Hippocampal formation (tissue), 2 donors: ENCODE results near the gene BRD4.
A peak's percentile ranks its signal among the peaks of the same experiment; 100 is the strongest.
"Not testable (repeated sequence)": the region's sequence is repeated elsewhere in the genome, so short reads cannot be mapped to it uniquely, and the experiment has no call there.

ENCODE experiments used
- DNase-seq, 2 donors: peaks; one replicate each; lab custom pipeline; 2025; lab: John Stamatoyannopoulos, UW

BRD4 gene

GRCh38 chr19:15360015-15360414, 27.7 kb upstream of the BRD4 start:
- DNase-seq = not testable (repeated sequence)

- DNase-seq = no peak
These were observed 26.6 kb upstream of the BRD4 start for GRCh38 chr19:15358918-15359317.

GRCh38 chr19:15357906-15358305, 25.6 kb upstream of the BRD4 start:
- no peak for DNase-seq

GRCh38 chr19:15354566-15355296, 22.4 kb upstream of the BRD4 start:
- DNase-seq = no peak

GRCh38 chr19:15353908-15354307, 21.6 kb upstream of the BRD4 start:
- no peak for DNase-seq

GRCh38 chr19:15352535-15352934, 20.2 kb upstream of the BRD4 start:
- DNase-seq = not testable (repeated sequence)

GRCh38 chr19:15341328-15341727, 9.0 kb upstream of the BRD4 start:
- not testable (repeated sequence) for DNase-seq

- no peak for DNase-seq
These were observed 7.7 kb upstream of the BRD4 start for GRCh38 chr19:15340086-15340485.

GRCh38 chr19:15337202-15337601, 4.9 kb upstream of the BRD4 start:
- no peak for DNase-seq

- DNase-seq = not testable (repeated sequence)
These were observed 3.7 kb upstream of the BRD4 start for GRCh38 chr19:15335992-15336391.

GRCh38 chr19:15331419-15332310, 674 bp downstream of the BRD4 start:
- DNase-seq = peak in 1 of 2 donors; percentile 51

- no peak for DNase-seq
These were observed 1.4 kb downstream of the BRD4 start for GRCh38 chr19:15330801-15331418.

- DNase-seq = no peak
These were observed 4.0 kb downstream of the BRD4 start for GRCh38 chr19:15328312-15328711.

- DNase-seq = no peak
These were observed 7.4 kb downstream of the BRD4 start for GRCh38 chr19:15324791-15325519.

GRCh38 chr19:15323496-15324235, 8.7 kb downstream of the BRD4 start:
- DNase-seq = no peak

GRCh38 chr19:15321739-15322138, 10.6 kb downstream of the BRD4 start:
- no peak for DNase-seq

GRCh38 chr19:15320116-15320515, 12.2 kb downstream of the BRD4 start:
- no peak for DNase-seq

GRCh38 chr19:15318241-15318691, 14.1 kb downstream of the BRD4 start:
- no peak for DNase-seq

GRCh38 chr19:15317392-15318071, 14.8 kb downstream of the BRD4 start:
- DNase-seq = no peak

- DNase-seq = no peak
These were observed 15.8 kb downstream of the BRD4 start for GRCh38 chr19:15316498-15316897.

- no peak for DNase-seq
These were observed 17.2 kb downstream of the BRD4 start for GRCh38 chr19:15315101-15315500.
